HG03108 (cell line): ENCODE data around the gene CHID1.

ENCODE experiments used
- ATAC-seq: cut with Tn5 transposase; IDR thresholded peaks from one replicate; pipeline ENCODE4 v1.9.1; 2021; ENCODE audit warnings: moderate library complexity; ENCODE audit not compliant: unreplicated experiment

The CHID1 gene

GRCh38 chr11:865462-866430 is 44.9 kb downstream of the CHID1 start:
- no peak for ATAC-seq

GRCh38 chr11:864898-865297 is 45.7 kb downstream of the CHID1 start:
- ATAC-seq = no peak

- no peak for ATAC-seq
Measured at GRCh38 chr11:863910-864827, 46.4 kb downstream of the CHID1 start.

- ATAC-seq = no peak
Measured at GRCh38 chr11:863023-863909, 47.3 kb downstream of the CHID1 start.

GRCh38 chr11:862696-863022 is 48.0 kb downstream of the CHID1 start:
- no peak for ATAC-seq

- ATAC-seq = no peak
Measured at GRCh38 chr11:862081-862661, 48.4 kb downstream of the CHID1 start.

GRCh38 chr11:861105-861479 is 49.5 kb downstream of the CHID1 start:
- no peak for ATAC-seq

GRCh38 chr11:860234-861104 is 50.1 kb downstream of the CHID1 start:
- ATAC-seq = no peak

- no peak for ATAC-seq
Measured at GRCh38 chr11:859394-860131, 51.0 kb downstream of the CHID1 start.

- ATAC-seq = no peak
Measured at GRCh38 chr11:858762-859339, 51.8 kb downstream of the CHID1 start.

- no peak for ATAC-seq
Measured at GRCh38 chr11:858053-858761, 52.4 kb downstream of the CHID1 start.

GRCh38 chr11:856397-856796 is 54.2 kb downstream of the CHID1 start:
- no peak for ATAC-seq

GRCh38 chr11:855796-856195 is 54.8 kb downstream of the CHID1 start:
- no peak for ATAC-seq

GRCh38 chr11:855330-855674 is 55.3 kb downstream of the CHID1 start:
- no peak for ATAC-seq

GRCh38 chr11:854601-855329 is 55.8 kb downstream of the CHID1 start:
- ATAC-seq = no peak

- no peak for ATAC-seq
Measured at GRCh38 chr11:853682-854448, 56.7 kb downstream of the CHID1 start.

- no peak for ATAC-seq
Measured at GRCh38 chr11:852762-853161, 57.8 kb downstream of the CHID1 start.
